Vagina (tissue), 2 donors: ENCODE results near the gene SCYGR1. TPM values are rescaled to one million over a fixed set of nuclear protein-coding genes. Genes with fewer than 3 reads are reported as not detected.

Source experiments
- DNase-seq, 2 donors: peaks; one replicate each; pipeline ENCODE4 v3.0.0-alpha.2; 2017; ENCODE audit errors: extremely low spot score in 2 of 2
- H3K27ac ChIP-seq: fragments of 200-600 bp; sonication (generic); one replicate; pipeline ENCODE4 v1.5.1; 2019
- H3K27me3 ChIP-seq: fragments of 200-600 bp; sonication (generic); one replicate; pipeline ENCODE4 v1.5.1; 2019
- H3K36me3 ChIP-seq, 2 donors: fragments of 200-600 bp; sonication (generic); one replicate each; pipeline ENCODE4 v1.5.1; 2017 to 2019
- H3K4me1 ChIP-seq: fragments of 200-600 bp; sonication (generic); one replicate; pipeline ENCODE4 v1.5.1; 2019
- H3K4me3 ChIP-seq, 2 donors: fragments of 200-600 bp; sonication (generic); 1 replicate in 1 of 2; 2 replicates in 1 of 2; pipeline ENCODE4 v1.5.1; 2016 to 2019
- H3K9me3 ChIP-seq: fragments of 200-600 bp; sonication (generic); one replicate; pipeline ENCODE4 v1.5.1; 2019
- CTCF ChIP-seq, 3 experiments: fragments of 450-650 bp in 2 of 3; fragments of 200-600 bp in 1 of 3; sonication (generic) in 1 of 3; IDR thresholded peaks; one replicate each; pipeline ENCODE4 v1.5.1; 2017 to 2019; ENCODE audit warnings: antibody characterized with exemption in 3 of 3, mild to moderate bottlenecking in 2 of 3, moderate library complexity in 2 of 3
- POLR2A ChIP-seq, 2 donors: fragments of 450-650 bp; IDR thresholded peaks; one replicate each; pipeline ENCODE4 v1.6.1; 2017; ENCODE audit warnings: antibody characterized with exemption in 2 of 2, mild to moderate bottlenecking in 2 of 2, moderate library complexity in 2 of 2
- POLR2AphosphoS5 ChIP-seq, 2 donors: sonication (generic); formaldehyde crosslinking; IDR thresholded peaks; one replicate each; pipeline ENCODE4 v1.9.0; 2017; ENCODE audit warnings: antibody characterized with exemption in 2 of 2, mild to moderate bottlenecking in 2 of 2, low read depth in 1 of 2; ENCODE audit not compliant: insufficient read depth in 1 of 2
- intact Hi-C: fragments of 100-400 bp; cut with DNase I; formaldehyde crosslinking; loops from one replicate; pipeline ENCODE4 v1.15.1; 2023
- total RNA-seq: library from RNA; depleted of rRNA; stranded (reverse); fragments of >200 nt; gene quantifications from one replicate; pipeline ENCODE4 v1.2.3, GENCODE V29; 2016

SCYGR1 gene
- total RNA-seq, 1 donor from 2014 or later: not detected

- no peak for TF ChIP-seq CTCF (IDR thresholded peaks at IDR 0.05)
- no peak for TF ChIP-seq POLR2AphosphoS5 (IDR thresholded peaks at IDR 0.05; ENCODE audit: insufficient read depth in 1 of 2, low read depth in 1 of 2)
- TF ChIP-seq POLR2A (IDR thresholded peaks at IDR 0.05): no peak
- Histone ChIP-seq H3K36me3 (no peaks in the 10 kb centered on the region), H3K4me1 (no peaks in the 10 kb centered on the region), H3K27me3 (no peaks in the 10 kb centered on the region), H3K27ac (no peak overlapping the region), H3K4me3 (no peak overlapping the region), H3K9me3 (no peaks in the 10 kb centered on the region)
- intact Hi-C loops: no loop called here
- DNase-seq: no peak
Observed at GRCh38 chr2:227423656-227424499, 36.1 kb upstream of the SCYGR1 start.

- Histone ChIP-seq H3K36me3 (no peaks in the 10 kb centered on the region), H3K4me3 (no peak overlapping the region), H3K27ac (no peak overlapping the region), H3K27me3 (no peaks in the 10 kb centered on the region), H3K9me3 (no peaks in the 10 kb centered on the region), H3K4me1 (peaks cover 4% of the 10 kb centered on the region)
- TF ChIP-seq POLR2AphosphoS5 (IDR thresholded peaks at IDR 0.05; ENCODE audit: insufficient read depth in 1 of 2, low read depth in 1 of 2) (no peak), POLR2A (IDR thresholded peaks at IDR 0.05) (no peak), CTCF (IDR thresholded peaks at IDR 0.05) (no peak)
- intact Hi-C loops: no loop called here
- DNase-seq: no peak
Observed at GRCh38 chr2:227420087-227421052, 32.6 kb upstream of the SCYGR1 start.

- H3K36me3 ChIP-seq: no peaks in the 10 kb centered on the region
- H3K27me3 ChIP-seq: no peaks in the 10 kb centered on the region
- no peak overlapping the region for H3K27ac ChIP-seq
- peaks cover 4% of the 10 kb centered on the region for H3K4me1 ChIP-seq
- no peak for DNase-seq
- H3K4me3 ChIP-seq: no peak overlapping the region
- intact Hi-C loops: no loop called here
- TF ChIP-seq POLR2A (IDR thresholded peaks at IDR 0.05): no peak
- no peaks in the 10 kb centered on the region for H3K9me3 ChIP-seq
Observed at GRCh38 chr2:227416701-227417100, 29.0 kb upstream of the SCYGR1 start.

GRCh38 chr2:227415538-227416424, 28.0 kb upstream of the SCYGR1 start:
- peaks cover 4% of the 10 kb centered on the region for H3K4me1 ChIP-seq
- intact Hi-C loops: no loop called here

More at GRCh38 chr2:227415538-227416424, 28.0 kb upstream of the SCYGR1 start:
- Histone ChIP-seq H3K27me3 (no peaks in the 10 kb centered on the region), H3K27ac (no peak overlapping the region), H3K4me3 (no peak overlapping the region), H3K9me3 (no peaks in the 10 kb centered on the region), H3K36me3 (no peaks in the 10 kb centered on the region)
- DNase-seq: no peak
- no peak for TF ChIP-seq POLR2AphosphoS5 (IDR thresholded peaks at IDR 0.05; ENCODE audit: insufficient read depth in 1 of 2, low read depth in 1 of 2)
- no peak for TF ChIP-seq CTCF (IDR thresholded peaks at IDR 0.05)
- TF ChIP-seq POLR2A (IDR thresholded peaks at IDR 0.05): no peak
